GM12878 (cell line): Measurements from ENCODE around the gene MAFF. TPM values are rescaled to one million over a fixed set of nuclear protein-coding genes. Genes with fewer than 3 reads are reported as not detected.

Experiments used
- ATAC-seq: fragments of 200-7000 bp; cut with Tn5 transposase; 3 replicates; pipeline ENCODE4 v1.9.1; 2020; ENCODE audit warnings: mild to moderate bottlenecking, moderate library complexity
- BruUV-seq: library from RNA; stranded (reverse); fragments of 400-500 nt; replicated peaks from 2 replicates; lab custom pipeline; 2021; lab: Mats Ljungman, UMichigan
- CTCF ChIA-PET: fragments of 300-600 bp; sonication (Branson Sonifier 250); formaldehyde crosslinking; extraction: SDS; loops from one replicate; lab custom pipeline; 2021; ENCODE audit warnings: inconsistent platforms; lab: Yijun Ruan, JAX
- POLR2A ChIA-PET: fragments of 350-600 bp; formaldehyde crosslinking; extraction: SDS; loops from one replicate; lab custom pipeline; 2021; ENCODE audit warnings: inconsistent platforms; lab: Charles Lee
- RAD21 ChIA-PET: fragments of 300-600 bp; sonication (Branson Sonifier 250); formaldehyde crosslinking; loops from one replicate; lab custom pipeline; 2023; ENCODE audit warnings: antibody characterized with exemption; ENCODE audit not compliant: unreplicated experiment; lab: Charles Lee
- SMC1A ChIA-PET: fragments of 300-600 bp; sonication (Branson Sonifier 250); formaldehyde crosslinking; loops from one replicate; lab custom pipeline; 2023; ENCODE audit not compliant: unreplicated experiment, uncharacterized antibody; lab: Charles Lee
- DNase-seq: peaks from one replicate; pipeline ENCODE4 v3.0.0-alpha.2; 2011; ENCODE audit warnings: low read depth, low spot score
- FAIRE-seq: peaks from 3 replicates; lab custom pipeline; 2011; peaks lifted over from hg19 to GRCh38; lab: Jason Lieb, UNC
- H2AFZ ChIP-seq: 2 replicates; pipeline ENCODE4 v1.6.0; 2011; ENCODE audit warnings: low read depth, low read length, control low read depth; ENCODE audit not compliant: control insufficient read depth
- H3K27ac ChIP-seq: 2 replicates; pipeline ENCODE4 v1.5.1; 2011; ENCODE audit warnings: control low read depth; ENCODE audit not compliant: control insufficient read depth, insufficient read depth
- H3K27me3 ChIP-seq, 2 experiments: replicated peaks in 1 of 2; 2 replicates each; pipeline versions ENCODE4 v1.6.0 to v1.6.1; 2011; ENCODE audit warnings: low read length in 1 of 2; ENCODE audit not compliant: control insufficient read depth in 2 of 2, insufficient read depth in 2 of 2
- H3K36me3 ChIP-seq, 2 experiments: 2 replicates each; pipeline ENCODE4 v1.5.1; 2011; ENCODE audit warnings: low read length in 1 of 2; ENCODE audit not compliant: control insufficient read depth in 2 of 2, insufficient read depth in 2 of 2
- H3K4me1 ChIP-seq: 2 replicates; pipeline ENCODE4 v1.6.1; 2011; ENCODE audit warnings: mild to moderate bottlenecking, low read length, moderate library complexity, mixed read lengths; ENCODE audit not compliant: control insufficient read depth, insufficient read depth
- H3K4me2 ChIP-seq: 2 replicates; pipeline ENCODE4 v1.6.0; 2011; ENCODE audit warnings: control low read depth; ENCODE audit not compliant: control insufficient read depth, insufficient read depth
- H3K4me3 ChIP-seq: fragments of 200-600 bp; sonication (generic); 2 replicates; pipeline ENCODE4 v1.5.1; 2016
- H3K79me2 ChIP-seq: 2 replicates; pipeline ENCODE4 v1.6.0; 2011; ENCODE audit warnings: low read length; ENCODE audit not compliant: control insufficient read depth, insufficient read depth
- H3K9ac ChIP-seq: 2 replicates; pipeline ENCODE4 v1.8.0; 2011; ENCODE audit warnings: low read length, control low read depth, mixed read lengths; ENCODE audit not compliant: control insufficient read depth, insufficient read depth
- H3K9me3 ChIP-seq: replicated peaks from 3 replicates; pipeline ENCODE4 v1.5.1; 2011; ENCODE audit warnings: mild to moderate bottlenecking, low read length; ENCODE audit not compliant: control insufficient read depth, insufficient read depth
- H4K20me1 ChIP-seq: 2 replicates; pipeline ENCODE4 v1.6.0; 2011; ENCODE audit not compliant: control insufficient read depth, insufficient read depth
- BACH1 ChIP-seq: fragments of 450-650 bp; IDR thresholded peaks from 2 replicates; pipeline ENCODE4 v1.6.1; 2017; ENCODE audit warnings: mild to moderate bottlenecking, borderline replicate concordance
- BMI1 ChIP-seq: fragments of 450-650 bp; IDR thresholded peaks from 2 replicates; pipeline ENCODE4 v1.6.1; 2016; ENCODE audit warnings: mild to moderate bottlenecking, moderate library complexity, borderline replicate concordance
- BRCA1 ChIP-seq: IDR thresholded peaks from 2 replicates; pipeline ENCODE4 v1.6.1; 2011; ENCODE audit warnings: low read depth, low read length, improper control_type of control experiment
- E2F4 ChIP-seq: IDR thresholded peaks from 2 replicates; pipeline ENCODE4 v1.6.1; 2012; ENCODE audit warnings: low read depth, low read length, improper control_type of control experiment
- IKZF1 ChIP-seq: fragments of 450-650 bp; conservative IDR thresholded peaks from 2 replicates; pipeline ENCODE4 v1.6.1; 2017; ENCODE audit warnings: antibody characterized with exemption, mild to moderate bottlenecking
- NR2F1 ChIP-seq: fragments of 450-650 bp; conservative IDR thresholded peaks from 2 replicates; pipeline ENCODE4 v1.6.1; 2017; ENCODE audit warnings: mild to moderate bottlenecking
- RUNX3 ChIP-seq: IDR thresholded peaks from 2 replicates; pipeline ENCODE4 v1.6.1; 2012; ENCODE audit warnings: low read length, inconsistent platforms
- SMARCA5 ChIP-seq: fragments of 450-650 bp; IDR thresholded peaks from 2 replicates; pipeline ENCODE4 v1.6.1; 2017; ENCODE audit warnings: mild to moderate bottlenecking
- TCF3 ChIP-seq: IDR thresholded peaks from 2 replicates; pipeline ENCODE4 v1.6.1; 2012; ENCODE audit warnings: low read depth, mild to moderate bottlenecking, low read length, borderline replicate concordance; ENCODE audit not compliant: insufficient read depth
- ZNF217 ChIP-seq: fragments of 450-650 bp; IDR thresholded peaks from 2 replicates; pipeline ENCODE4 v1.6.1; 2017; ENCODE audit warnings: antibody characterized with exemption, mild to moderate bottlenecking
- ZNF687 ChIP-seq: fragments of 450-650 bp; IDR thresholded peaks from 2 replicates; pipeline ENCODE4 v1.6.1; 2017; ENCODE audit warnings: mild to moderate bottlenecking, moderate library complexity
- WGBS: methylation state at CpG from one replicate; pipeline ENCODE4 v1.1.6; 2016; ENCODE audit warnings: low lambda C conversion rate; ENCODE audit not compliant: insufficient replicate concordance, insufficient coverage; ENCODE audit errors: missing lambda C conversion rate; 5-methylcytosine and 5-hydroxymethylcytosine counted together
- in situ Hi-C: fragments of 300-500 bp; cut with MboI; formaldehyde crosslinking; loops from 9 replicates; pipeline ENCODE4 v1.14.3; 2018; ENCODE audit warnings: mixed read lengths
- intact Hi-C: fragments of 100-400 bp; cut with micrococcal nuclease; formaldehyde crosslinking; loops from one replicate; pipeline ENCODE4 v1.14.2; 2022; ENCODE audit not compliant: unreplicated experiment
- polyA plus RNA-seq, 11 experiments: library from polyadenylated mRNA; depleted of rRNA in 4 of 11; unstranded in 6 of 11; stranded (reverse) in 5 of 11; fragments of >200 nt; fragmentation: Nextera tagmentation in 4 of 11; fragmentation: Illumina TruSeq in 1 of 11; extraction: Ambion mirVana in 4 of 11; extraction: Trizol in 1 of 11; gene quantifications; 1 replicate in 1 of 11; 2 replicates in 10 of 11; pipeline versions ENCODE4 v1.2.1 to v1.2.3, GENCODE V29; 2011 to 2016; ENCODE audit warnings: inconsistent platforms in 2 of 11, missing spikeins in 2 of 11, low read depth in 1 of 11
- total RNA-seq, 4 experiments: library from RNA; depleted of rRNA in 3 of 4; stranded (reverse); fragments of >200 nt in 3 of 4; fragmentation: Illumina TruSeq in 1 of 4; extraction: Trizol in 1 of 4; gene quantifications; 2 replicates each; pipeline versions ENCODE4 v1.2.1 to v1.2.3, GENCODE V29; 2013 to 2021

Gene MAFF
- total and polyA plus RNA-seq, 10 of the 15 experiments (the other 5 are each of a cell fraction or from before 2014, with no cell fraction given) = 0.22 to 2.3 (median 0.81) TPM; not detected in 1

GRCh38 chr22:38203855-38204514 is 2.2 kb downstream of the MAFF start:
- H3K9me3 ChIP-seq = no peaks in the 10 kb centered on the region
- SMC1A ChIA-PET = interaction anchor here (0.8 to 3.5 kb wide), 8 partner anchors 9 to 56 kb away, joined by 3 to 20 read pairs (median 6); no protein-coding TSS in a partner anchor
- H3K9ac ChIP-seq = no peak overlapping the region
- H3K79me2 ChIP-seq = peaks cover 2% of the 10 kb centered on the region
- no peaks in the 10 kb centered on the region for H4K20me1 ChIP-seq
- 65% methylated on average over 3 of the region's 3 CpGs for WGBS
- CTCF ChIA-PET = interaction anchor here (0.6 to 3.9 kb wide), 10 partner anchors 17 to 416 kb away, joined by 3 to 23 read pairs (median 4); partner anchors contain the start of gene PLA2G6
- DNase-seq (no peak), FAIRE-seq (no peak), ATAC-seq (peak; percentile 7; the same call in 1 of the 3 replicates)
- intact Hi-C loops (loop anchor here (2.0 to 5.0 kb wide), 3 partner anchors 57 to 193 kb away; partner anchors contain the start of gene PICK1), in situ Hi-C loops (no loop called here)
- POLR2A ChIA-PET = interaction anchor here (0.6 to 5.4 kb wide), 8 partner anchors 8 to 491 kb away, joined by 3 to 69 read pairs (median 4); partner anchors contain the start of gene PLA2G6
- H2AFZ ChIP-seq = no peak overlapping the region
- peaks cover 43% of the 10 kb centered on the region for H3K4me1 ChIP-seq
- H3K27ac ChIP-seq = no peak overlapping the region
- no peaks in the 10 kb centered on the region for H3K36me3 ChIP-seq
- no TSS peak for BruUV-seq
- TF ChIP-seq TCF3 (no peak), ZNF687 (no peak), ZNF217 (0 out of 2 replicates have a peak, but pooled peaks have one; percentile 24), IKZF1 (no peak), BACH1 (no peak), SMARCA5 (peak; percentile 91), BMI1 (no peak), E2F4 (no peak), RUNX3 (peak; percentile 17; the same call in 1 of the 2 replicates), BRCA1 (no peak), NR2F1 (no peak)
- peak overlapping the region; percentile 99 for H3K4me2 ChIP-seq
- RAD21 ChIA-PET = interaction anchor here (0.8 to 2.4 kb wide), 9 partner anchors 10 to 102 kb away, joined by 3 to 13 read pairs (median 6); partner anchors contain the start of gene PLA2G6
- no peaks in the 10 kb centered on the region for H3K27me3 ChIP-seq
- 0 out of 2 replicates have a peak overlapping the region, but pooled peaks have one; percentile 78 for H3K4me3 ChIP-seq
